HG03025 (cell line): ENCODE results near the gene PRR18.

Source experiments
- ATAC-seq: cut with Tn5 transposase; IDR thresholded peaks from one replicate; pipeline ENCODE4 v1.9.1; 2021; ENCODE audit warnings: mild to moderate bottlenecking, moderate library complexity; ENCODE audit not compliant: unreplicated experiment, low FRiP score

PRR18 gene

DNA sequence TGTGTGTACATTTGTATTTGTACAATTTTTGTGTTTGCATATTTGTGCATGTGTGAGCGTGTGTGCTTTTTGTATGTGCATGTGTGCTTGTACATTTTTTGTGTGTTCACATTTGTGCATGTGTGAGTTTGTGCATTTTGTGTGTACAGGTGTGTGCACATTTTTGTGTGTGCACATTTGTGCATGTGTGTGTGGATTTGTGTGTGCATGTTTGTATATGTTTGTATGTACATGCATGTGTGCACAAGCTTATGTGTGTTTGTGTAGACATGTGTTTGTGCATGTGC, 28.9 kb downstream of the PRR18 start:
- ATAC-seq: no peak

DNA sequence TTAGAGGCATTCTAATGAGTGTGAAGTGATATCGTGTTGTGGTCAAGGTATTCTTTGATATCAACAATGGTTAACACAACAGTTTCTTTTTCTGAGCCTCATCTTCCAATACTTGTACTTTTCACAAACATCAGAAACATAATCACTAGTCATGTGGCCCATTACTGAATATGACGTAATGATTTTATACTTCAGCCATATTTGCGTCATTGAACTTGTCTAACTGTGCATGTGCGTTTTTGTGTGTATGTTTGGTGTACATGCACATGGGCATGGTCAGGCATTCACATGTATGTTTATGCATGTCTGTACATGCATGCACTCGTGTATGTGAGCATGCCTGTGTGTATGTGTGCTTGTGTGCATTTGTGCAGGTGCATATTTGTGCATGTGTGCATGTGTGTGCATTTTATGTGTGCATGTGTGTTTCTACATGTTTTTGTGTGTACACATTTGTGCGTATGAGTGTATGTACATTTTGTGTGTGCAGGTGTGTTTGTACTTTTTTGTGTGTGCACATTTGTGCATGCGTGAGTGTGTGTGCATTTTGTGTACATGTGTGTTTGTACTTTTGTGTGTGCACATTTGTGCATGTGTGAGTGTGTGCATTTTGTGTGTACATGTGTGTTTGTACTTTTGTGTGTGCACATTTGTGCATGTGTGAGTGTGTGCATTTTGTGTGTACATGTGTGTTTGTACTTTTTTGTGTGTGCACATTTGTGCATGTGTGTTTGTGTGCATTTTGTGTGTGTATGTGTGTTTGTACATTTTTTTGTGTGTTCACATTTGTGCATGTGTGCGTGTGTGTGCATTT, 29.4 kb downstream of the PRR18 start:
- ATAC-seq: no peak

DNA sequence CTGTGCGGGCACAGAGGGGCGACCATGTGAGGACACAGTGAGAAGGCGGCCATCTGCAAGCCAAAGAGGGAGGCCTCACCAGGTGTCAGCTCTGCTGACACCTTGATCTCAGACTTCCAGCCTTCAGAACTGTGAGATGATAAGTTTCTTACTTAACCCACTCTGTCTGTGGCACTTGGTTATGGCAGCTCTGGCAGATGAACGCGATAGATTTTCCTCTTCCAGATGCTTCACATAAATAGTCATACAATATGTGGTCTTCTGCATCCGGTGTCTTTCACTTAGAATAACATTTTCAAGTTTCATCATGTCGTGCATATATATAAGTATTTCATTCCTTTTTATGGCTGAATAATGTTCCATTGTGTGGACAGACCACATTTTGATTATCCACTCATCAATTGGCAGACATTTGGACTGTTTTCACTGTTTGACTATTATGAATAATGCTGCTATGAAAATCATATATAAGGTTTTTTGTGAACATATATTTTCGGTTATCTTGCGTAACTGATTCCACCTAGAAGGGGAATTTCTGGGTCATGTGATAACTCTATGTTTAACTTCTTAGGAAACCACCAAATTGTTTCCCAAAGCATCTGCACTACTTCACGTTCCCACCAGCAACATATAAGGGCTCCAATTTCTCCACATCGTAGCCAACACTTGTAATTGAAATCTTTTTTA, 30.2 kb downstream of the PRR18 start:
- no peak for ATAC-seq

DNA sequence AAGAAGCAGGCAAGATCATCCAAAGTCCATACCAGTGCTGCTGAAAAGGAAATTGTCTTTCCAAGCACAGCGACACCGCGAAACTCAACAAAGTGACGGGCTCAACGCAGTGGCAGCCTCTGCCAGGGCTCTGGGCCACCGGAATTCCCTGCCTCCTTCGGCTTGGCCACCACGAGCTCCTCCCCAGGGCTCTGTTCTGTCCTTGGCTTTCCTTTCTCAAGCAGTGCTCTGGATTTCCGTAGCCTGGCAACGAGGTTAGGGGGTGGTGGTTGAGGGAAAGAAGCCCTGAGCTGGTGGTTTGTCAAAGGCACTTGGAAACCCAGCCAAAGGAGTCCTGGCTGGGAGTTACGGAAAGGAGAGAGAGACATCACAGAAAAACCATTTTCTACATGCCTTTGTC, 31.2 kb downstream of the PRR18 start:
- ATAC-seq: no peak

DNA sequence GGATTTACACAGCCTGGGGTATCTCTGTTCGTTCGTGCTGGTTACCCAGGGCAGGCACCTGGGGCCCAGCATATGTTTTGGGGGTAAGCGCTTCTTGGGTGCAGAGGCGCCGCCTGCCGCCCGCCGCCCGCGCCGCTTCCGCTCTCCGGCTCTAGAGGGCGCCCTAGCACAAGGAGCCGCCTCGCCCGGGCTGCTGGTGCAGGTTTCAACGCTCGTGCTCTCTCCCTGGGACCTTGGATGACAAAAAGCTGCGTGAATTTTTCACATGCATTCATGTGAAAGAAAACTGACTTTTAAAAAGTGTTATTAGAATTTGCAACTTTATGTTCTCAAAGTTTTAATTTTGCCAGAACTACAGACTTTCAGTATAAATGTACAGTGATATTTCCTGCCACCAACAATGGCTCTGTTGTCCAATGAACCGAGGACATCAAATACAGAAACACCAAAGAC, 32.5 kb downstream of the PRR18 start:
- ATAC-seq: peak; percentile 76

DNA sequence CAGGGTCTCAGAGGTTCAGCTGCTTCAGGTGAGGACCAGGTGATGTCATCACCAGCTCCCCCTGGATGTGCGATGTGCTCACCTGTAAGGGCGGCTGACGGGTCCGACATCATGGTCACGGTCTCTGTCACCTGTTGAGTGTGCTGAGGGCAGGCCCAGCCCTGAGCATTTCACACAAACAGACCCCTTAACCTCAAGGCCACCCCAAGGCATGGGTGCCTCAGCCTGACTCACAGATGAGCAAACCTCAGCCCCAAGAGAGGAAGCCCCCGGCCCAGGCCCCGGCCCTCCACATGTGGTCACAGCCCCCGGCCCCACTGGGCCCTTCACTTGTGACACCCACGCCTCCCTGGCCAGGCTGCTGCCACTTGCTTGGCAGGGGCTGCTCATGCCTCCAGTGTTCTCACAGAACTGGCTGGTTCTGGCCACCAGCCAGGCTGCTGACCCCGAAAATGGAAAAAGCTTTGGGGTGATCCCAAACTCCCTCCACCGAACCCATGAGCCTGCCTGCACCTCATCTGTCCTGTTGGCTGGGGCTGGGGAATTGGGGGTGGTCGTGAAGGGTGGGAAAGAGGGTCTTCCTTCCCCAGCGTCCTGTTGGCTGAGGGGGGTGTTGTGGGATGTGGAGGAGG, 33.3 kb downstream of the PRR18 start:
- no peak for ATAC-seq

DNA sequence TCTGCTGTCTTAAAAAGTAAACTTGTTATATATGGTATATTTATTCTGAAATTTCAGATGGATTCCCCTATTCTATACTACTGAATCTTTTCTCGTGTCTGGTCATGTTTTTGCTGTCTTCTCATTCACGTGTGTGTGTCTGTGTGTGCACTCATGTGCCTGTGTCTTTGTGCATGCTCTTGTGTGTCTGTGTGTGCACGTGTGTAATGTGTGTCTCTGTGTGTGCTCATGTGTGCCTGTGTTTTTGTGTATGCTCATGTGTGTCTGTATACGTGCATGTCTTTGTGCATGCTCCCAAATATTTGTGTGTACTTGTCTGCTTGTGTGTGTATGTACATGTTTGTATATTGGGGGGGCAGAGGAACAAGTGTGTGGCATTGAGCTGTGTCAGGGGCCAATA, 34.0 kb downstream of the PRR18 start:
- no peak for ATAC-seq

DNA sequence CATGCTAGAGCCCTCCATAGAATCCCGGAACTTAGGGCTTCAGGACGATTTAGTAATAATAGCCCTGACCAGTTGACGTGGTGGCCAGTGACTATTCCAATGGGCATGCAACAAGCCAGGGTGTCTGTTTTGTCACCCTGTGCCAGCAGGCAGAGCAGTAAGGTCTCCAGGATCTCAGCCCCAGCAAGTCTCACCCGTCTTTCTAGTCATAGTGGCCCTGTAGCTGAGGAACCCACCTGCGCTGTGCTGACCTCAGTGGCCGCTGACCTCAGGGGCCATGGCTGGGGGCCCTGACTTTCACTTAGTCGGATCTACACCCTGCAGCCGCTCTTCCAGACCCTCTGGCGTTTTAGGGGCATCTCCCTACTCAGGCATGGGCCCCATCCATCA, 36.8 kb downstream of the PRR18 start:
- ATAC-seq: no peak

DNA sequence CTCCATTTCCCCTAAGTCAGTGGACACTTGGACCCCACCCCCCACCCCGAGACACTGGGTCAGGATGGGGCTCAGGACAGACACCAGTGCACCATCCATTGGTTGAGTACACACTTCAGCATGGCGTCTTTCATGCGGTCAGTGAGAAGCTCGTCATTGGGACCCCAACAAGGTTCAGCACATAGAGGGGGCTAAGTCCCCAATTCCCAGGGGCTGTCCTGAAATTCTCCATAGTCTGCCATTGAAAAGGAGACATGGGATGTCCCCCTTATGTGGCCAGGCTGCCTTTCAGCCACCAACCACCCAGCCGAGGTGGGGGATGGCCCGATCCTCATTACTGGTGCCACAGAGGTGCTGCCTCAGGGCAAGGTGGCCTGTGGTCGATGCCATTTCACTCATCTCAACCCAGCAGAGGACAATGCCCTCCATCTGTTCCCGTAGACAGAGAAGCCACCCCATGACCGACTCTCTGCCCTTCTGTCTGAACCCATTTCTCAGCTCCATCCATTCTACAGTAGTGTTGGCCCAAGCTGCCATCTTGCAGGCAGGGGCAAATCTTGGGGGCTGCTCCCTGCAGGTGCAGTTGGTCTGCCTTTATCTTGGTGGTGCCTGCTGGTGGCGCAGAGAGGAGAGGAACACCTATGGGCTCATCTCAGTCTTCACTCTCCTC, 37.4 kb downstream of the PRR18 start:
- ATAC-seq: no peak

DNA sequence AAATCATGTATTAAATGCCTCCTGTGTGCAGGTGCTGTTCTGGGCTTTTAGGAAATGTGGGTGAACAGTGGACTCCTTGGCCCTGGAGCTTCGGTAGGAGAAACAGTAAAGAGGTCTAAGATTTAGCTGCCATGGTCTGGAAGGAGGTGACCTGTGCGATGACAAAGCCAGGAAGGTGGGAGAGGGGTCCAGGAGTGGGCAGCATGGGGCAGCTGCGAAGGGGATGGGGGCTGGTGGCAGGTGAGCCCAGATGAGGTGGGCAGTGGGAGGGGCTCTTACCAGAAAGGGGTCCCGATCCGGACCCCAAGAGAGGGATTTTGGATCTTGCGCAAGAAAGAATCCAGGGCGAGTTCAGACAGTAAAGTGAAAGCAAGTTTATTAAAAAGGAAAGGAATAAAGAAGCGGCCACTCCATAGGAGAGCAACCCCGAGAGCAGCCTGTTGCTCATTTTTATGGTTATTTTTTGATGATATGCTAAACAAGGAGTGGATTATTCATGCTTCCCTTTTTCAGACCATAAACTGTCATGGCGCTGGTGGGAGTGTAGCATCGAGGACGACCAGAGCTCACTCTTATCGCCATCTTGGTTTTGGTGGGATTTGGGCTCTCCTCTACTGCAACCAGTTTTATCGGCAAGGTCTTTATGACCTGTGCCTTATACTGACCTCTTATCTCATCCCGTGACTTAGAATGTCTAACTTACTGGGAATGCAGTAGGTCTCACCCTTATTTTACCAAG, 38.7 kb downstream of the PRR18 start:
- no peak for ATAC-seq

DNA sequence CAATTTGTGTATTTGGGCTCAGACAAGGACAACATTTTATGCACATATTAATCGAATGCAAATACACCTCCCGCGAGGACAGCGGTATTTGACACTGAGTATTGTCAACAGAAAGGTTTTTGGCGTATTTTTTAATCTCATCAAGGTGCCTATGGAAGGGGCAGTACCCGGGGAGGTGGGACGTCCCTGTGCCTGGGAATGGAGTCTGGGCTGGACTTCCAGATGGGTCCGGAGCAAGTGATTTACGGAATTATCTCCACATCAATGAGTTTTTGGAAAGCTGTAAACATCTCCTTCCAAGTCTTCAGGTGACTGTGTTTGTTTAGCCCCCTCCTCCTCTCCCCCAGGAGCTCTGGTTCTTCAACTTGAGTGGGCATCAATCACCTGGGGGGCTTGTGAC, 39.8 kb downstream of the PRR18 start:
- ATAC-seq: no peak

DNA sequence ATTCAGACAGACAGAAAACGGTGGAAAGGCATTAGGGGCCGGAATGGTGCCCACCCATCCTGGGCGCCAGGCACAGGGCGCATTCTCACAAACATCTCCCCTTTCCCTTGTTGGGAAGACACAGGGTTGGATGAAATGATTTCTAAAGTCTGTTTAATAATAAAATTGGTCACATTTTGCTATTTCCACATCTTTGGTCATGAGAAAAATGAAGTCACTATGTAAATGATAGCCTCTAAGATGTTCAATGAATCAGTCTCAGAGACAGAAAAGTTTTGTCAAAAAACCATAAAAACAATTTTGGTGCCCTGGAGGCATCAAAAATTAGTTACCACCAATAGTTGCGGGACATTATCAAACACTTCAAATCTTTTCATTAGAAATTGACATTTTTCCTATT, 40.7 kb downstream of the PRR18 start:
- no peak for ATAC-seq

DNA sequence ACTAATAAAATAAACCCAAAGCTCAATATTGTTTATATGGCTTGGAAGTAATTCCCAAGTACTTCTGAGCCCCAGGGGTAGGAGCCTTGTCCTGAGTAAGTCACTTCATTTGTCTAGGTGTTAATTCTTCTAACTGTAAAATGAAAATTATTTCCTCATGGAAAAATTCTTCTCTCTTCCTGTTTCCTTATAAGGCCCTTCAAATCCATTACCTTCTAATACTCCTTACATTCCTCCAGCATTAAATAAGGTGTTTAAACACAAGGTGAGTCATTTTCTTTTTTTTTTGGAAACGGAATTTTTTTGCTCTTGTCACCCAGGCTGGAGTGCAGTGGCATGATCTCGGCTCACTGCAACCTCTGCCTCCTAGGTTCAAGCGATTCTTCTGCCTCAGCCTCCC, 41.9 kb downstream of the PRR18 start:
- no peak for ATAC-seq

DNA sequence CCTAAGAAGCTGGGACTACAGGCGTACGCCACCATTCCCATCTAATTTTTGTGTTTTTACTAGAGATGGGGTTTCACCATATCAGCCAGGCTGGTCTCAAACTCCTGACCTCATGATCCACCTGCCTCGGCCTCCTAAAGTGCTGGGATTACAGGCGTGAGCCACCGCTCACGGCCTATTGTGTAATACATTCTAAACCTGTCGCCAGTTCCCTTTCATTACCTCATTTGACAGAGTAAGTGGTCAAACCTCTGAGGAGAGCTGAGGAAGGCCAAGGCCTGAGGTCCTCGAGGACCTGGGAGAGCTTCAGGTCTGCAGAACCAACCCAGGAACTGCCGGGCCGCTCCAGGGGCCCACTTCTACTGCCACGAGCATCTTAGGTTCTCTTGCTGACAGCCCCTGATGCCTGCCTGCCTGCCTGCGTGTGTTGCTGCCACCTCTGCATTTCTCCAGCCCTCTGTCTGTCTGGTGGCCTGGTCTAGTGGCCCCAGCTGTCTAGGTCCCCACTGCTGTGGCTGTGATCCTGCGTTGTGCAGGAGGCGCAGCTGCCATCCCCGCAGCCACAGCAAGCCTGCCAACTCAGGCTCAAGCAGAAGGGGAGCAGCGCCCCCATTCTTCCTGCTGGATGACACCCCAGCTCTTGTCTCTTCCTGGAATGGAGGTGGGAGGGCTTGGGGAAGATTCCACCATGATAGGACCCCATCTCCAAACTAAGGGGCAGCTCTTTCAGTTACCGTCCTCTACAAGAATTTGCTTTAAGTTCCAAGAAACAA, 45.3 kb downstream of the PRR18 start:
- ATAC-seq: no peak

DNA sequence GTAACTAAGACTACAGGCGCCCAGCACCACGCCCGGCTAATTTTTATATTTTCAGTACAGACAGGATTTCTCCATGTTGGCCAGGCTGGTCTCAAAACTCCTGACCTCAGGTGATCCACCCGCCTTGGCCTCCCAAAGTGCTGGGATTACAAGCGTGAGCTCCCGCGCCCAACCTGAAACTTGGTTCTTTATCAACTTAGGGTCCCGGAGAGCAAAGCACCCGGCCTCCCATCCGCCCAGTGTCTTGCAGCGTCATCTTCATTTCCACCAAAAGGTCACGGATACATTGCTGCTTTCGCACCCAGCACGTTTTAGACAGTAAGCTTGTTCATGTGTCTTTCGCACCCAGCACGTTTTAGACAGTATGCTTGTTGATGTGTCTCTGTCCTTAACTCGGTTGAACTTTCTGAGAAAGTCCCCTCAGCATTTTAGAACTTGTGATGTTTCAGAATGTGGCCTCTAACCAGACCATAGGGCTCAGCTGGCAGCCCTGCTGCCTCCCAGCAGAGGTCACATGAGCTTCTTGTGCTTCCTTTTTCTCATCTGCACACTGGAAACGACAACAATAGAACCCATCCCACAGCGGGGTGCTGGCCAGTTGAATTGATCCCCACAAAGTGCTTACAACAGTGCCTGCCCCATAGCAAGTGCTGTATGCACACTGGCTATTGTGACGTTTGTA, 48.8 kb downstream of the PRR18 start:
- ATAC-seq: no peak

DNA sequence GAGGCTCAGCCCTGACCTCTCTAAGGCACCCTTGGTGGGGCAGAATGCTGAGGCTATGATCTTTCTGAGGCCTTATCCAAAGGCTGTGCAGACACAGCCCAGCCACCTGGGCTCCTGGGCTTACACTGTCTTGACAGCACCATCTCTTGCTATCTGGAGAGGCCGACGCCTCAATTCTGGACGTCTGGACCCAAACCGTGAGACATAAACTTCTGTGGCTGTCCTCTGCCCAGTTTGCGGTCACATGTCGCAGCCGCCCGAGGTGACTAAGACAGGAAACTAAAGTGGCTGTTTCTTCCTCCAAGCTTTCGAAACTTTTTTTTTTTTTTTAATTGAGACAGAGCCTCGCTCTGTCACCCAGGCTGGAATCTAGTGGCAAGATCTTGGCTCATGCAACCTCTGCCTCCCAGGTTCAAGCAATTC, 49.3 kb downstream of the PRR18 start:
- no peak for ATAC-seq

DNA sequence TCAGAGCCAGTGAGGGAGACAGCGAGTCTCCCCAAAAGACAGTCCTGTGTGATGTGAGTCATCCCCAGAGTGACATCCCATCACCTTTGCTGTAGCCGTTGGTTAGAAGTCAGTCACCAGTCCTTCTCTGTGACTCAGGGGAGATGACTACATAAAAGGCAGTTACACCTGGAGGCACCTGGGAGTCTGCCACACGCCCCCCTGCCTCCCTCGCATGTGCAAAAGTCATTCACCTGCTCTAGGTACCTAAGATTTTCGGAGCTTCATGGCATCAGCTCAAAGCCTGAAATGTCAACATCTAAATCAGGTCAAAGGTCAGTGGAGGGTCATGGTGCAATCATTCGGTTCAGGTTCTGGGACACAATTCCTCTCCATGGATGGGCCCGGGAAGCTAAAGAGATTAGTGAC, 50.3 kb downstream of the PRR18 start:
- ATAC-seq: no peak
